Measurements from ENCODE around the gene CEMIP. TPM values are rescaled to one million over a fixed set of nuclear protein-coding genes. Genes with fewer than 3 reads are reported as not detected.

The CEMIP gene
- total RNA-seq, 1 experiment from 2014 or later = 3.1 TPM

DNA sequence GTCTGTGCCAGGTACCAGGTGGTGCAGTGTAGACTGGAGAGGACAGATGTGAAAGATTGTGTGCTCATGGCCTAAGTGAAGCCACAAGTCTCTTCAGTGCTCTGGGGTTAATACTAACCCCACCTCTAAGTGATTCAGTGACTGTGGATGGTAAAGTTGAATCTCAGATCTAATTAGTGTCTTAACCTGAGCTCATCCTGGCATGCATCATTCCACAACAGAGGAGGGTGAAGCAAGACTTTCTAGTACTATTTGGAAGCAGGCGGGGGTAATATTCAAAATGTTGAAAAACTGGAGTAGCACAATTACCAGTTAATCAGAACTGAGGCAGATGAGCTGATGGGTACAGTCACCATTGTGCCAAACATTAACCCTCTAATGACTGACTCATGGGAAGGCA lies 213.3 kb downstream of the CEMIP start:
- ATAC-seq (no peak), DNase-seq (no peak)
- BruUV-seq (replicated peaks) = no TSS peak
- Histone ChIP-seq H3K4me3 (ENCODE audit: low read length) (no peak overlapping the region), H3K9me2 (replicated peaks; ENCODE audit: low read length) (no peaks in the 10 kb centered on the region), H3K27ac (ENCODE audit: low read length) (no peak overlapping the region), H3K9ac (ENCODE audit: low read length) (no peak overlapping the region), H3K4me2 (ENCODE audit: low read length) (no peak overlapping the region), H3K36me3 (ENCODE audit: low read depth, low read length) (no peaks in the 10 kb centered on the region), H3K27me3 (ENCODE audit: low read length) (no peaks in the 10 kb centered on the region), H4K20me1 (ENCODE audit: low read length) (peaks cover 15% of the 10 kb centered on the region; the same call in 1 of the 2 replicates), H3F3A (ENCODE audit: low read length, unreplicated experiment) (no peaks in the 10 kb centered on the region), H3K79me2 (ENCODE audit: low read length) (peaks cover 21% of the 10 kb centered on the region), H2AFZ (ENCODE audit: low read length) (no peak overlapping the region), H3K4me1 (ENCODE audit: insufficient read depth, low read length) (peaks cover 21% of the 10 kb centered on the region), H3K9me3 (ENCODE audit: low read length) (no peaks in the 10 kb centered on the region)
- ChIA-PET CTCF (no interaction called here), POLR2A (ENCODE audit: unreplicated experiment) (no interaction called here)
- intact Hi-C loops (cut with micrococcal nuclease) = no loop called here
- TF ChIP-seq EZH2phosphoT487 (IDR thresholded peaks at IDR 0.05; ENCODE audit: borderline replicate concordance, low read length) = no peak
- TF ChIP-seq, protein P1, sequence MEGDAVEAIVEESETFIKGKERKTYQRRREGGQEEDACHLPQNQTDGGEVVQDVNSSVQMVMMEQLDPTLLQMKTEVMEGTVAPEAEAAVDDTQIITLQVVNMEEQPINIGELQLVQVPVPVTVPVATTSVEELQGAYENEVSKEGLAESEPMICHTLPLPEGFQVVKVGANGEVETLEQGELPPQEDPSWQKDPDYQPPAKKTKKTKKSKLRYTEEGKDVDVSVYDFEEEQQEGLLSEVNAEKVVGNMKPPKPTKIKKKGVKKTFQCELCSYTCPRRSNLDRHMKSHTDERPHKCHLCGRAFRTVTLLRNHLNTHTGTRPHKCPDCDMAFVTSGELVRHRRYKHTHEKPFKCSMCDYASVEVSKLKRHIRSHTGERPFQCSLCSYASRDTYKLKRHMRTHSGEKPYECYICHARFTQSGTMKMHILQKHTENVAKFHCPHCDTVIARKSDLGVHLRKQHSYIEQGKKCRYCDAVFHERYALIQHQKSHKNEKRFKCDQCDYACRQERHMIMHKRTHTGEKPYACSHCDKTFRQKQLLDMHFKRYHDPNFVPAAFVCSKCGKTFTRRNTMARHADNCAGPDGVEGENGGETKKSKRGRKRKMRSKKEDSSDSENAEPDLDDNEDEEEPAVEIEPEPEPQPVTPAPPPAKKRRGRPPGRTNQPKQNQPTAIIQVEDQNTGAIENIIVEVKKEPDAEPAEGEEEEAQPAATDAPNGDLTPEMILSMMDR (conservative IDR thresholded peaks at IDR 0.05; ENCODE audit: low read depth, low read length) = no peak
- no peak for TF ChIP-seq EZH2 (IDR thresholded peaks at IDR 0.05; ENCODE audit: low read length, unreplicated experiment)

DNA sequence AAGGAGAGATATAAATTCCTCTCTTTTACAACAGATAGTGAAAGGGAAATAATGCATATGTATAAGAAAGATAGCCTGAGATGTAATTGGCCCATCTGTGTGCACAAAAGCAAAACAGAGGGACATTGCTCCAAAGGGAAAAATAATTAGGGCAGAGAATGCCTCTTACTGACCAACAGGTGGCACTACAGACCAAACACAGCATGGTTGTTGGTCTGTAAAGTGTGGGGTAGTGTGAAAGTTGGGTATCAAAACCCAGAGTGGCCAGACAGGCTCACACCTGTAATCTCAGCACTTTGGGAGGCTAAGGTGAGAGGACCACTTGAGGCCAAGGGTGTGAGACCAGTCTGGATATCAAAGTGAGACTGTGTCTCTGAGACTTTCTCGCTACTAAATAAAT lies 217.1 kb downstream of the CEMIP start:
- DNase-seq = peak; percentile 23
- no peaks in the 10 kb centered on the region for H3K9me2 ChIP-seq (replicated peaks; ENCODE audit: low read length)
- TF ChIP-seq, protein P1 (conservative IDR thresholded peaks at IDR 0.05; ENCODE audit: low read depth, low read length) = peak; percentile 59
- TF ChIP-seq EZH2phosphoT487 (IDR thresholded peaks at IDR 0.05; ENCODE audit: borderline replicate concordance, low read length) = no peak
- TF ChIP-seq EZH2 (IDR thresholded peaks at IDR 0.05; ENCODE audit: low read length, unreplicated experiment) = no peak
- H3K9me3 ChIP-seq (ENCODE audit: low read length) = no peaks in the 10 kb centered on the region
- H3K4me3 ChIP-seq (ENCODE audit: low read length) = no peak overlapping the region
- POLR2A ChIA-PET (ENCODE audit: unreplicated experiment) = no interaction called here
- no peaks in the 10 kb centered on the region for H3F3A ChIP-seq (ENCODE audit: low read length, unreplicated experiment)
- peaks cover 9% of the 10 kb centered on the region for H3K4me1 ChIP-seq (ENCODE audit: insufficient read depth, low read length)
- H3K4me2 ChIP-seq (ENCODE audit: low read length) = no peak overlapping the region
- peaks cover 7% of the 10 kb centered on the region for H3K79me2 ChIP-seq (ENCODE audit: low read length)
- H3K27ac ChIP-seq (ENCODE audit: low read length) = no peak overlapping the region
- H3K27me3 ChIP-seq (ENCODE audit: low read length) = no peaks in the 10 kb centered on the region
- no TSS peak for BruUV-seq (replicated peaks)
- H4K20me1 ChIP-seq (ENCODE audit: low read length) = no peaks in the 10 kb centered on the region
- ATAC-seq = no peak
- no peaks in the 10 kb centered on the region for H3K36me3 ChIP-seq (ENCODE audit: low read depth, low read length)
- no peak overlapping the region for H3K9ac ChIP-seq (ENCODE audit: low read length)
- H2AFZ ChIP-seq (ENCODE audit: low read length) = no peak overlapping the region
- CTCF ChIA-PET = no interaction called here
- intact Hi-C loops (cut with micrococcal nuclease) = no loop called here

DNA sequence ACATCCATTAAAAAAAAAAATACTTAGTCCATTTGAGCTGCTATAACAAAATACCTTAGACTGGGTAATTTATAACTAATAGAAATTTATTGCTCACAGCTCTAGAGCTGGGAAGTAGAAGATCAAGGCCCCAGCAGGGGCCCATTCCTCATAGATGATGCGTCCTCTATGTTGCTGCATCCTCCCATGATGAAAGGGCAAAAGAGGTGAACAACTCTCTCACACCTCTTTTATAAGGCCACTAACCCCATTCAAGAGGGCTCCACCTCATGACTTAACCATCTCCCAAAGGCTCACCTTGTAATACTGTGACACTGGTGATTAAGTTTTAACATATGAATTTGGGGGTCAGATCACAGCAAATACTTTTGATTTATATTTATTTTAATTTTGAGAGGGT lies 218.5 kb downstream of the CEMIP start:
- Histone ChIP-seq H3K27ac (ENCODE audit: low read length) (no peak overlapping the region), H3K9me2 (replicated peaks; ENCODE audit: low read length) (no peaks in the 10 kb centered on the region), H3K36me3 (ENCODE audit: low read depth, low read length) (no peaks in the 10 kb centered on the region), H3K4me2 (ENCODE audit: low read length) (no peak overlapping the region), H3K9me3 (ENCODE audit: low read length) (no peaks in the 10 kb centered on the region), H4K20me1 (ENCODE audit: low read length) (peaks cover 1% of the 10 kb centered on the region; the same call in 1 of the 2 replicates), H3F3A (ENCODE audit: low read length, unreplicated experiment) (no peaks in the 10 kb centered on the region), H3K4me1 (ENCODE audit: insufficient read depth, low read length) (peaks cover 11% of the 10 kb centered on the region), H3K27me3 (ENCODE audit: low read length) (no peaks in the 10 kb centered on the region), H2AFZ (ENCODE audit: low read length) (no peak overlapping the region), H3K9ac (ENCODE audit: low read length) (no peak overlapping the region), H3K4me3 (ENCODE audit: low read length) (no peak overlapping the region), H3K79me2 (ENCODE audit: low read length) (peaks cover 20% of the 10 kb centered on the region)
- no TSS peak for BruUV-seq (replicated peaks)
- no peak for ATAC-seq
- ChIA-PET CTCF (no interaction called here), POLR2A (ENCODE audit: unreplicated experiment) (no interaction called here)
- TF ChIP-seq EZH2 (IDR thresholded peaks at IDR 0.05; ENCODE audit: low read length, unreplicated experiment) (no peak), EZH2phosphoT487 (IDR thresholded peaks at IDR 0.05; ENCODE audit: borderline replicate concordance, low read length) (no peak)
- TF ChIP-seq, protein P1 (conservative IDR thresholded peaks at IDR 0.05; ENCODE audit: low read depth, low read length) = no peak
- intact Hi-C loops (cut with micrococcal nuclease) = no loop called here
- DNase-seq = no peak

Measured in PC-3 (cell line).